RWPE1 (cell line): ENCODE measurements around the gene LRMDA.

Source experiments
- CTCF ChIA-PET: fragments of 350-600 bp; sonication (Branson Sonifier 250); formaldehyde crosslinking; extraction: SDS; loops from one replicate; lab custom pipeline; 2021; lab: Yijun Ruan, JAX
- POLR2A ChIA-PET: fragments of 400-600 bp; formaldehyde crosslinking; extraction: SDS; loops from one replicate; lab custom pipeline; 2020; ENCODE audit warnings: antibody characterized with exemption; ENCODE audit not compliant: low non-redundant PET; lab: Yijun Ruan, JAX
- DNase-seq: peaks from one replicate; pipeline ENCODE4 v3.0.0; 2012; ENCODE audit warnings: low spot score
- H3K27ac ChIP-seq: fragments of 450-650 bp; 2 replicates; pipeline ENCODE4 v1.5.1; 2017
- TF ChIP-seq, protein P1 (sequence below): fragments of 450-650 bp; conservative IDR thresholded peaks from 2 replicates; pipeline ENCODE4 v1.5.1; 2017; ENCODE audit warnings: low read depth, mild to moderate bottlenecking

The LRMDA gene

DNA sequence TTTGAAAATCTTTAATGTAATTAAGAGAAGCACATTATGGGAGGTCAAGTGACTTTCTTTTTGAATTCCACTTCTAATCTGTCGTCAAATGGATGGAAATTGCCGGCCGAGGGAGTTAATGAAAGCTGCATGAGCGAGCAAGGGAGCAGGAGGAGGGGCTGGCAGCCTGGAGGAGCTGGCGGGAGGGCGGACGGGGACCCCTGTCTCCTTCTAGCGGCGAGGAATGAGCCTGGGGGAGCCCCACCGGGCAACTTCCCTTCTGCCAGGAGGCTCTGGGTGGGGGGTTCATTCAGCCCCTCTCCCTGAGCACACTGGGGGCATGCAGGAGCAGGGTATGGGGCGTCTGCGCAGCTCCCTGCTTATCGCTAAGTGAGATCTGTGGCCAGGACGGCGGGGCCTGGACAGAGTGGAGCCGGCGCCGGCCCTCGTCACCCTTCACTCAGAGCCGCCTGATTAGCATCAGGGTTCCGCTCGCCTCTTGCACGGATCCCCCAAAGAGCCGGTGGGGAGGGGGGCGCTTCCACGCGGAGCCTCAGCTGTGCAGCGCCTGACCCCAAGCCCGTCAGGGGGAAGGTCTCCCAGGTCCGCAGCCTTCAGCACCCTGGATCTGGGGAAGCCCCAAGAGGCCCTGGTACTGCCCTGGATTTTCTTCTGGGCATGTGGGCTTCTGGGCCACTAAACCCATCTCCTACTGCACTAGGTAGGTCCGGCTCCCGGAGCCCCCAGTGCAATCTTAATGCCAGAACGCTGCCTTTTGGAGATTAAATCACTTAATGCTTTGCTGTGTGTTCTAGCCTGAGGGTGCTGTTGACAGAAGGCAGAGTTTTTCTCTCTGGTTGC lies 680.8 kb downstream of the LRMDA start:
- no peak overlapping the region for H3K27ac ChIP-seq
- POLR2A ChIA-PET: no interaction called here
- CTCF ChIA-PET: no interaction called here
- no peak for DNase-seq
- TF ChIP-seq, protein P1, sequence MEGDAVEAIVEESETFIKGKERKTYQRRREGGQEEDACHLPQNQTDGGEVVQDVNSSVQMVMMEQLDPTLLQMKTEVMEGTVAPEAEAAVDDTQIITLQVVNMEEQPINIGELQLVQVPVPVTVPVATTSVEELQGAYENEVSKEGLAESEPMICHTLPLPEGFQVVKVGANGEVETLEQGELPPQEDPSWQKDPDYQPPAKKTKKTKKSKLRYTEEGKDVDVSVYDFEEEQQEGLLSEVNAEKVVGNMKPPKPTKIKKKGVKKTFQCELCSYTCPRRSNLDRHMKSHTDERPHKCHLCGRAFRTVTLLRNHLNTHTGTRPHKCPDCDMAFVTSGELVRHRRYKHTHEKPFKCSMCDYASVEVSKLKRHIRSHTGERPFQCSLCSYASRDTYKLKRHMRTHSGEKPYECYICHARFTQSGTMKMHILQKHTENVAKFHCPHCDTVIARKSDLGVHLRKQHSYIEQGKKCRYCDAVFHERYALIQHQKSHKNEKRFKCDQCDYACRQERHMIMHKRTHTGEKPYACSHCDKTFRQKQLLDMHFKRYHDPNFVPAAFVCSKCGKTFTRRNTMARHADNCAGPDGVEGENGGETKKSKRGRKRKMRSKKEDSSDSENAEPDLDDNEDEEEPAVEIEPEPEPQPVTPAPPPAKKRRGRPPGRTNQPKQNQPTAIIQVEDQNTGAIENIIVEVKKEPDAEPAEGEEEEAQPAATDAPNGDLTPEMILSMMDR: no peak

DNA sequence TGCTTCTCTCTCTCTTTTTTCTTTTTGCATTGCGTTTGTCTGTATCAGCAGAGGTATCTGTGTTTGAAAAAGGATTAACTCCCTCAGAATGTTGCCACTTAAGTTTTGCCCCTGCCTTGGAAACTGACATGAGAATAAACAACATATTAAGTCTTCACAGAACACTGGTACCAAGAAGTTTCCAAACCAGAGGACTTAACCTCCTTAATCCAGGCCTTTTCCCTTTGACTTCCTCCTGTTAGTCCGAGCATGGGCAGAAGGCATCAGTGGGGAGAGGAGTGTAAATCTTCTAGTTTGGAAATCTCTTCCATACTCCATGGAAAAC lies 681.4 kb downstream of the LRMDA start:
- POLR2A ChIA-PET: no interaction called here

DNA sequence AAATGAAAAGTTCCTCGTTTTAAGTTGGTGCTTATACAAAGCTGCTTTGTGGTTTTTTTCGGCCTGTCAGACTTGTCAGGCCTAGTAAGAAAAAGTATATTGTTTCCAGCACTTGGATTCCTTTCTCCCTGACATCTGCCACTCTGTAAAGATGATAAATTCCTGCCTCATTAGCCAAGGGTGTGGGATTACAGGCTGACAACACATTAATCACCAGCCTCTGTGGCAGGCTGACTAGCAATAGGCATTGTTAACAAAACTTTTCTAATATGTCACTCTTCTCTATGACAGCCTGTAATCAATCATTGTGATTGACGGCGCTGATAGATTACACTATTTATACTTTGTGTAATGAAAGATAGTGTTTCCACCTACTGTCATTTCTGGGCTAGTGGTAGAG lies 682.5 kb downstream of the LRMDA start:
- TF ChIP-seq, protein P1: no peak
- no peak overlapping the region for H3K27ac ChIP-seq
- POLR2A ChIA-PET: no interaction called here
- DNase-seq: peak; percentile 62
- CTCF ChIA-PET: no interaction called here

More for the DNA sequence above, 681.4 kb downstream of the LRMDA start:
- no peak for DNase-seq
- TF ChIP-seq, protein P1: no peak
- H3K27ac ChIP-seq: no peak overlapping the region
- CTCF ChIA-PET: no interaction called here

DNA sequence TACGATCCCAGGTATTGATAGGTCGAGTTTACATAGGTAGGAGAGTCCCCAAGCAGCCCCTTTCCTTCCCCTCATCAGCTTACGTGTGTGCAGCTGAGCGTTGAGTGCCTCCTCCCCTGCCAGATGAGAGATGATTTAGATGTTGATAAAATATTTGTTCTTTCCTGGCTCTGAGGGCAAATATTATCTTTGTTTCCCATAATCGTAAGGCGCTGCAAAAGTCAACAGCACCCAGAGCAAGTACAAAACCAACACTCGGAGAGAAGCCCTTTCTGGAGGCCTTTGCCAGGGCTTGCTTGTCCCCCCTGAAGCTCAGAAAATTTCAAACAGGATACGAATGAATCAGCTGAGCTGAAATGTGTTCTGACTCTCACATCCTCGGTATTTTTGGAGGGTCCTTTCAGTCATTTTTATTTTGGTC lies 683.2 kb downstream of the LRMDA start:
- CTCF ChIA-PET: no interaction called here
- TF ChIP-seq, protein P1: no peak
- DNase-seq: no peak
- POLR2A ChIA-PET: no interaction called here
- H3K27ac ChIP-seq: no peak overlapping the region

DNA sequence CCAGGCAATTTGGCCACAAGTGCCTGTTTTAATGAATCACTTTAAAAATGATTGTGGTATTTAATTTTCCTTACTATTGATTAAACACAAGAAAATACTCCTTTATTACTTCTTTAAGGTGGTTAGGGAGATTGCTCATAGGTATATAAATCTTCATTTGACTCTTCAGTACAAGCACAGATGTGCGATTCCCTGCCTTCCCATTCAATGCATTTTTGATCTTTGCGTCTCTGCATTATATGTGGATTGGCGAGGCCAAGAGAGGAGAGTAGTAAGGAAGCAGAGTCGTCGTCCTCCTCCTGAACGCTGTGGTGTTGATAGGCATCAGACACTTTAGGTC lies 683.7 kb downstream of the LRMDA start:
- ChIA-PET POLR2A (no interaction called here), CTCF (no interaction called here)
- TF ChIP-seq, protein P1: no peak
- DNase-seq: no peak
- H3K27ac ChIP-seq: no peak overlapping the region

DNA sequence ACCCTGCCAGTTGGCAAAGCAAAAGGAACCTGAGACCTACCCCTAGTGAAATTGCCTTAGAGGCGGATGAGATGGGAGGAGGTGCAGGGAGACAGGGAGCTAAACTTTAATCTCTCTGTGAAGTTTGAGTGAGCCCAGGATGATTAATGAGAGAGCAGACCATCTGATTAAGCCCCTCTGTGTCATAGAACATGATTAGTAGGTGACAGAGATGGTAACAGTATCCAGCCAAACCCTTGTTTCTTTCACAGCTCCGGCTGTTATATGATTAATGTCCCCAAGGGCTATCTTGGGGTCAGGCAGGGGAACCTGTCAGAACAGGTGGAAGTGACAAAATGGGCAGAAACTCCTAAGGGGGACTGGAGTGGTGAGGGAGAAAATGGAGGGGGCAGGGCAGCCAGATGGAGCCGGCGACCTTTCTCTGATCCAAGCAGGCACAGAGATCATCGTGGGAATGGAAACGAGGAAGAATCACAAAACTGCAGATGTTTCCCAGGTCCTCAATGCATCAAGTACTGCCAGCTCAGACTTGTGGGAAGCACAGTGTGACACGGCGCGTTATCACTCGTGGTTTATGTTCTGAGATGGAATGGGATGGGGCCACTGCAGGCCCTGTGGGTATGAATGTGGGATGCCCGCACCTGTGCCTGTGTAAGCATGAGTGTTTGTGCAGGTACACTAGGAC lies 684.2 kb downstream of the LRMDA start:
- ChIA-PET CTCF (no interaction called here), POLR2A (no interaction called here)
- TF ChIP-seq, protein P1: no peak
- H3K27ac ChIP-seq: no peak overlapping the region
- DNase-seq: no peak
